WTC11 (cell line): ENCODE results near the gene CRISP1.

Experiments used
- ATF1 ChIP-seq: sonication (generic); formaldehyde crosslinking; IDR thresholded peaks from 2 replicates; pipeline ENCODE4 v1.8.1; 2023; ENCODE audit warnings: mild to moderate bottlenecking, moderate library complexity, missing genetic modification reagents
- TF ChIP-seq, protein P1 (sequence below): fragments of 200-600 bp; IDR thresholded peaks from 2 replicates; pipeline ENCODE4 v1.8.0; 2022; ENCODE audit warnings: antibody characterized with exemption

DNA sequence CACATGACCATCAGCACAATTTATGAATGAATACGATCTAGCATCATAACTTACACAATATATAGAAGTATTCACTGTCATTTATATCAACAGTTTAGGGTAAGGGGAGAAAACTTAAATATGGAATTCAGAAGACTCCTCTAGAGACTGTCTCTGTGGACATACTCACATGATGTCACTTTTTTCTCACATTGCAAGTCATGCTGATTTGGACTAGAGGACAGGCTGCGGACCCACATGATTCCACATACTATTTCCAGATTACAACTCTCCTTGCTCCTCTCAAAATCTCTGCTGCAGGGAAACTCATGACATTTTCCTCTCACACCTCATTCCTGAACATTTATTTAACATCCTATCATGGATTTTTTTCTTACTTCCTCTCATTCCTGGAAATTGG lies 13.4 kb downstream of the CRISP1 start:
- TF ChIP-seq, protein P1, sequence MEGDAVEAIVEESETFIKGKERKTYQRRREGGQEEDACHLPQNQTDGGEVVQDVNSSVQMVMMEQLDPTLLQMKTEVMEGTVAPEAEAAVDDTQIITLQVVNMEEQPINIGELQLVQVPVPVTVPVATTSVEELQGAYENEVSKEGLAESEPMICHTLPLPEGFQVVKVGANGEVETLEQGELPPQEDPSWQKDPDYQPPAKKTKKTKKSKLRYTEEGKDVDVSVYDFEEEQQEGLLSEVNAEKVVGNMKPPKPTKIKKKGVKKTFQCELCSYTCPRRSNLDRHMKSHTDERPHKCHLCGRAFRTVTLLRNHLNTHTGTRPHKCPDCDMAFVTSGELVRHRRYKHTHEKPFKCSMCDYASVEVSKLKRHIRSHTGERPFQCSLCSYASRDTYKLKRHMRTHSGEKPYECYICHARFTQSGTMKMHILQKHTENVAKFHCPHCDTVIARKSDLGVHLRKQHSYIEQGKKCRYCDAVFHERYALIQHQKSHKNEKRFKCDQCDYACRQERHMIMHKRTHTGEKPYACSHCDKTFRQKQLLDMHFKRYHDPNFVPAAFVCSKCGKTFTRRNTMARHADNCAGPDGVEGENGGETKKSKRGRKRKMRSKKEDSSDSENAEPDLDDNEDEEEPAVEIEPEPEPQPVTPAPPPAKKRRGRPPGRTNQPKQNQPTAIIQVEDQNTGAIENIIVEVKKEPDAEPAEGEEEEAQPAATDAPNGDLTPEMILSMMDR = no peak
- no peak for TF ChIP-seq ATF1
